ENCODE data around the gene TRAPPC10. TPM values are rescaled to one million over a fixed set of nuclear protein-coding genes. Genes with fewer than 3 reads are reported as not detected.

Gene TRAPPC10
- total RNA-seq, 1 experiment from 2014 or later = 32.9 TPM

DNA sequence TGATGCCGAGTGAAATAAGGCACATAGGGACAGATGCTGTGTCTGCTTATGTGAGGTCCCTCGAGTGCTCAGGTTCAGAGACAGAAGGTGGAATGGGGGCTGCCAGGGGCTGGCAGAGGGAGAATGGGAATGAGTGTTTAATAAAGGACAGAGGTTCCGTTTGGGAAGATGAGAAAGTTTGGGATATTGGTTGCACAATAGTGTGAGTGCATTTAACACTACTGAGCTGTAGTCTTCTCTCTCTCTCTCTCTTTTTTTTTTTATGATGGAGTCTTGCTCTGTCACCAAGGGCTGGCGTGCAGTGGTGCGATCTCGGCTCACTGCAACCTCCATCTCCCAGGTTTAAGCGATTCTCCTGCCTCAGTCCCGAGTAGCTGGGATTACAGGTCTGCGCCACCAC is 44.9 kb downstream of the TRAPPC10 start:
- Histone ChIP-seq H4K91ac (ENCODE audit: insufficient read length, low read depth, low read length) (no peak overlapping the region), H3K79me2 (ENCODE audit: insufficient read depth, low read length) (peaks cover 1% of the 10 kb centered on the region; the same call in 1 of the 2 replicates), H3K14ac (ENCODE audit: insufficient read depth, low read length) (no peak overlapping the region), H2BK15ac (ENCODE audit: low read depth, low read length) (no peak overlapping the region), H3K27ac (ENCODE audit: insufficient read length, low read depth, low read length) (no peak overlapping the region), H3K27me3 (ENCODE audit: insufficient read depth, low read length) (no peaks in the 10 kb centered on the region), H2BK120ac (ENCODE audit: low read depth, low read length, poor library complexity, severe bottlenecking) (no peak overlapping the region), H3T11ph (ENCODE audit: low read length) (no peak overlapping the region), H3K4ac (ENCODE audit: low read depth, low read length) (no peak overlapping the region), H3K4me2 (ENCODE audit: insufficient read depth, insufficient read length, low read length) (no peak overlapping the region), H3K56ac (ENCODE audit: insufficient read length, low read depth, low read length) (no peak overlapping the region), H3K9ac (ENCODE audit: extremely low read depth, insufficient read length, low read length) (no peak overlapping the region), H4K5ac (ENCODE audit: insufficient read length, low read depth, low read length) (no peak overlapping the region), H2AFZ (ENCODE audit: low read length) (no peak overlapping the region), H2BK20ac (ENCODE audit: low read depth, low read length, poor library complexity, severe bottlenecking) (no peak overlapping the region), H3K23me2 (ENCODE audit: insufficient read length, low read depth, low read length, poor library complexity, severe bottlenecking) (no peaks in the 10 kb centered on the region), H2AK5ac (ENCODE audit: insufficient read length, low read length) (no peak overlapping the region), H2BK12ac (ENCODE audit: insufficient read length, low read depth, low read length) (no peak overlapping the region), H3K79me1 (ENCODE audit: insufficient read depth, low read depth, low read length, poor library complexity, severe bottlenecking) (no peaks in the 10 kb centered on the region), H4K20me1 (ENCODE audit: control insufficient read depth, insufficient read depth, insufficient read length) (no peaks in the 10 kb centered on the region), H3K18ac (ENCODE audit: insufficient read length, low read depth, low read length) (no peak overlapping the region), H3K9me3 (ENCODE audit: control insufficient read depth, low read depth, low read length) (no peaks in the 10 kb centered on the region), H3K4me1 (ENCODE audit: insufficient read depth, low read length) (no peaks in the 10 kb centered on the region), H3K23ac (ENCODE audit: insufficient read length, low read depth, low read length) (no peak overlapping the region), H4K8ac (replicated peaks; ENCODE audit: insufficient read length, low read depth, low read length) (no peak overlapping the region), H2BK5ac (ENCODE audit: insufficient read length, low read length) (no peak overlapping the region)
- no peak overlapping the region; a peak in 1 of 5 replicates for H3K4me3 Mint-ChIP-seq
- WGBS (ENCODE audit: extremely low coverage, insufficient read length, low lambda C conversion rate) = no CpG with 5 or more reads among the region's 9 CpGs
- no peak for DNase-seq
- H3K4me1 Mint-ChIP-seq = no peaks in the 10 kb centered on the region
- H3K27me3 Mint-ChIP-seq (ENCODE audit: low read depth) = no peaks in the 10 kb centered on the region
- TF ChIP-seq, protein P1, sequence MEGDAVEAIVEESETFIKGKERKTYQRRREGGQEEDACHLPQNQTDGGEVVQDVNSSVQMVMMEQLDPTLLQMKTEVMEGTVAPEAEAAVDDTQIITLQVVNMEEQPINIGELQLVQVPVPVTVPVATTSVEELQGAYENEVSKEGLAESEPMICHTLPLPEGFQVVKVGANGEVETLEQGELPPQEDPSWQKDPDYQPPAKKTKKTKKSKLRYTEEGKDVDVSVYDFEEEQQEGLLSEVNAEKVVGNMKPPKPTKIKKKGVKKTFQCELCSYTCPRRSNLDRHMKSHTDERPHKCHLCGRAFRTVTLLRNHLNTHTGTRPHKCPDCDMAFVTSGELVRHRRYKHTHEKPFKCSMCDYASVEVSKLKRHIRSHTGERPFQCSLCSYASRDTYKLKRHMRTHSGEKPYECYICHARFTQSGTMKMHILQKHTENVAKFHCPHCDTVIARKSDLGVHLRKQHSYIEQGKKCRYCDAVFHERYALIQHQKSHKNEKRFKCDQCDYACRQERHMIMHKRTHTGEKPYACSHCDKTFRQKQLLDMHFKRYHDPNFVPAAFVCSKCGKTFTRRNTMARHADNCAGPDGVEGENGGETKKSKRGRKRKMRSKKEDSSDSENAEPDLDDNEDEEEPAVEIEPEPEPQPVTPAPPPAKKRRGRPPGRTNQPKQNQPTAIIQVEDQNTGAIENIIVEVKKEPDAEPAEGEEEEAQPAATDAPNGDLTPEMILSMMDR (conservative IDR thresholded peaks at IDR 0.05) = no peak
- peak overlapping the region in 2 of 3 experiments; percentile 37 to 68; a peak in 2 of 7 replicates for H3K27ac Mint-ChIP-seq
- peaks cover 11 to 44% (median 35%) of the 10 kb centered on the region in 3 experiments; a peak in 6 of 7 replicates for H3K36me3 Mint-ChIP-seq (ENCODE audit: insufficient read depth in 1 of 3, low read depth in 3 of 3)
- no peaks in the 10 kb centered on the region for H3K9me3 Mint-ChIP-seq

Measured in H9 (cell line).